ENCODE data around the gene ART3.

DNA sequence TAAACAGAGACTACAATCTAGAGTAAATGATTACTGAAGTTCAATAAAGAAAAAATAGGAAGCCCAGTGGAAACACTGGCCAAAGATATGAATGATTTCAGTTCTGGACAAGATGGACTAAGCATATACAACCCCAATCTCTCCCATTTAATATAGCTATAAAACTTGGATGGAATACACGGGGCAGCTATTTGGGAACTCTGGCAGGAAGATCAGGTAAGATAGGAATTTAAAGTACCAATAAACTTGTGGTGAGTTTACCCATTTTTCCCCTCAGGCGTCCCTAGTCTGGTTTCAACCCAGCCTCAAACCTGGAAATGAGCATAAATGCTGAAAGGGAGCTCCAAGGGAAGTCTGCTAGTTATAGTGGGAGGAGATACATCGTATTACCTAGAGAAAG, 53.2 kb downstream of the ART3 start:
- TF ChIP-seq JUNB (IDR thresholded peaks at IDR 0.05), result no peak
- no peak for TF ChIP-seq RAD21 (conservative IDR thresholded peaks at IDR 0.05 in 1 of 2, IDR thresholded peaks at IDR 0.05 in 1 of 2)
- TF ChIP-seq, protein P1, sequence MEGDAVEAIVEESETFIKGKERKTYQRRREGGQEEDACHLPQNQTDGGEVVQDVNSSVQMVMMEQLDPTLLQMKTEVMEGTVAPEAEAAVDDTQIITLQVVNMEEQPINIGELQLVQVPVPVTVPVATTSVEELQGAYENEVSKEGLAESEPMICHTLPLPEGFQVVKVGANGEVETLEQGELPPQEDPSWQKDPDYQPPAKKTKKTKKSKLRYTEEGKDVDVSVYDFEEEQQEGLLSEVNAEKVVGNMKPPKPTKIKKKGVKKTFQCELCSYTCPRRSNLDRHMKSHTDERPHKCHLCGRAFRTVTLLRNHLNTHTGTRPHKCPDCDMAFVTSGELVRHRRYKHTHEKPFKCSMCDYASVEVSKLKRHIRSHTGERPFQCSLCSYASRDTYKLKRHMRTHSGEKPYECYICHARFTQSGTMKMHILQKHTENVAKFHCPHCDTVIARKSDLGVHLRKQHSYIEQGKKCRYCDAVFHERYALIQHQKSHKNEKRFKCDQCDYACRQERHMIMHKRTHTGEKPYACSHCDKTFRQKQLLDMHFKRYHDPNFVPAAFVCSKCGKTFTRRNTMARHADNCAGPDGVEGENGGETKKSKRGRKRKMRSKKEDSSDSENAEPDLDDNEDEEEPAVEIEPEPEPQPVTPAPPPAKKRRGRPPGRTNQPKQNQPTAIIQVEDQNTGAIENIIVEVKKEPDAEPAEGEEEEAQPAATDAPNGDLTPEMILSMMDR (IDR thresholded peaks at IDR 0.05), result no peak
- TF ChIP-seq CEBPB (IDR thresholded peaks at IDR 0.05), result no peak
